ENCODE measurements around the gene ETV1. TPM values are rescaled to one million over a fixed set of nuclear protein-coding genes. Genes with fewer than 3 reads are reported as not detected.

The ETV1 gene
- total RNA-seq, 1 donor from 2014 or later, result 27.3 TPM

GRCh38 chr7:13882051-13882450 lies 107.4 kb downstream of the ETV1 start:
- TF ChIP-seq CTCF (IDR thresholded peaks at IDR 0.05; ENCODE audit: unreplicated experiment), result no peak
- DNase-seq (ENCODE audit: low spot score, unreplicated experiment), result no peak

GRCh38 chr7:13880789-13881188 lies 108.7 kb downstream of the ETV1 start:
- H3K4me3 Mint-ChIP-seq (ENCODE audit: low read depth), result no peak overlapping the region
- H3K9me3 Mint-ChIP-seq (ENCODE audit: low read depth), result no peaks in the 10 kb centered on the region
- no peaks in the 10 kb centered on the region for H3K27me3 Mint-ChIP-seq
- no peaks in the 10 kb centered on the region for H3K36me3 Mint-ChIP-seq (ENCODE audit: insufficient read depth)
- H3K4me1 Mint-ChIP-seq (ENCODE audit: low read depth), result no peaks in the 10 kb centered on the region
- no peak for TF ChIP-seq CTCF (IDR thresholded peaks at IDR 0.05; ENCODE audit: unreplicated experiment)
- no peak overlapping the region for H3K27ac Mint-ChIP-seq
- no peak for DNase-seq (ENCODE audit: low spot score, unreplicated experiment)

More at GRCh38 chr7:13882051-13882450, 107.4 kb downstream of the ETV1 start:
- Mint-ChIP-seq H3K4me3 (ENCODE audit: low read depth) (no peak overlapping the region), H3K27me3 (no peaks in the 10 kb centered on the region), H3K36me3 (ENCODE audit: insufficient read depth) (no peaks in the 10 kb centered on the region), H3K9me3 (ENCODE audit: low read depth) (no peaks in the 10 kb centered on the region), H3K4me1 (ENCODE audit: low read depth) (no peaks in the 10 kb centered on the region), H3K27ac (no peak overlapping the region)

GRCh38 chr7:13879994-13880686 lies 109.3 kb downstream of the ETV1 start:
- no peaks in the 10 kb centered on the region for H3K4me1 Mint-ChIP-seq (ENCODE audit: low read depth)
- TF ChIP-seq CTCF (IDR thresholded peaks at IDR 0.05; ENCODE audit: unreplicated experiment), result no peak
- no peaks in the 10 kb centered on the region for H3K9me3 Mint-ChIP-seq (ENCODE audit: low read depth)
- DNase-seq (ENCODE audit: low spot score, unreplicated experiment), result no peak
- H3K27ac Mint-ChIP-seq, result no peak overlapping the region
- H3K4me3 Mint-ChIP-seq (ENCODE audit: low read depth), result no peak overlapping the region
- no peaks in the 10 kb centered on the region for H3K36me3 Mint-ChIP-seq (ENCODE audit: insufficient read depth)
- no peaks in the 10 kb centered on the region for H3K27me3 Mint-ChIP-seq

GRCh38 chr7:13879143-13879542 lies 110.3 kb downstream of the ETV1 start:
- DNase-seq (ENCODE audit: low spot score, unreplicated experiment), result no peak
- Mint-ChIP-seq H3K4me1 (ENCODE audit: low read depth) (no peaks in the 10 kb centered on the region), H3K36me3 (ENCODE audit: insufficient read depth) (no peaks in the 10 kb centered on the region), H3K4me3 (ENCODE audit: low read depth) (no peak overlapping the region), H3K27me3 (no peaks in the 10 kb centered on the region), H3K9me3 (ENCODE audit: low read depth) (no peaks in the 10 kb centered on the region), H3K27ac (no peak overlapping the region)
- TF ChIP-seq CTCF (IDR thresholded peaks at IDR 0.05; ENCODE audit: unreplicated experiment), result no peak

GRCh38 chr7:13878154-13878553 lies 111.3 kb downstream of the ETV1 start:
- DNase-seq (ENCODE audit: low spot score, unreplicated experiment), result no peak
- no peaks in the 10 kb centered on the region for H3K27me3 Mint-ChIP-seq
- H3K27ac Mint-ChIP-seq, result no peak overlapping the region
- H3K4me1 Mint-ChIP-seq (ENCODE audit: low read depth), result no peaks in the 10 kb centered on the region
- no peak for TF ChIP-seq CTCF (IDR thresholded peaks at IDR 0.05; ENCODE audit: unreplicated experiment)
- H3K36me3 Mint-ChIP-seq (ENCODE audit: insufficient read depth), result no peaks in the 10 kb centered on the region
- no peak overlapping the region for H3K4me3 Mint-ChIP-seq (ENCODE audit: low read depth)
- no peaks in the 10 kb centered on the region for H3K9me3 Mint-ChIP-seq (ENCODE audit: low read depth)
